ENCODE data around the gene PPP1CC.
"Not testable (repeated sequence)": the region's sequence is repeated elsewhere in the genome, so short reads cannot be mapped to it uniquely, and the experiment has no call there.

PPP1CC gene

DNA sequence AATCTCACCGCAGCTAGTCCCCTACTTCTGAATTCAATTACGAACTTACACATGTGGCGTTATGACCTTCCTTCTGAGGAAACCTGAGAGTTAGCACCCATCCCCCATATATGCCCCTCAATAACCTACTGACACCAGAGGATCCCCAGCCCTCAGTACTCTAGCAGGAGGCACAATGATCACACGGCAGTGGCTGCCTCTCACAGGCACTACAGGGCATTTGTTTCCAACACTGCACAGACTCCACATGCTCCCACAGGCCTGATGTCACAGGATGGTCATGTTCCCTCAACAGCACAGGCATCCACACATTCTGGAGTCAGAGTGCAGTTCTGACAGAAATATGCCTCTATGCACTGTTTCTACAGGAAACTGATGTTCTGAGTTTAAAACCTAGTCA is 17.4 kb downstream of the PPP1CC start:
- DNase-seq = no peak

DNA sequence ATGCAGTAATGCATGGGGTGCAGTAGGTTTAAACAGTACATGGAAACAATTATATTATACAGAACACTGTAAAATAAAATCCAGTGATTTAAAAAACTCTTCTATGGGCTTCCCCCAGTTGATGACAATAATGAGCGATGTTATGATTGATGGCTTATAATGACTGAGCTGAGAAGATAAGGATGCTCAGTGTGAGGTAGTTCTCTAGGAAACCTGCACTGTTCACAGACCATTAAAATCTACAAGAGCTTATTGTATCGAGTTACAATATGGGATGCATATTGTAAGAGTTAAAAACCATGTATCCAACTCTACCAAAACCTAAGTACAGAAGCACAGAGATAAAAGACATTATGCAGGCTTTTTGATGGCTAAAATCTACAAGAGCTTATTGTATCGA is 19.8 kb downstream of the PPP1CC start:
- DNase-seq = not testable (repeated sequence)

DNA sequence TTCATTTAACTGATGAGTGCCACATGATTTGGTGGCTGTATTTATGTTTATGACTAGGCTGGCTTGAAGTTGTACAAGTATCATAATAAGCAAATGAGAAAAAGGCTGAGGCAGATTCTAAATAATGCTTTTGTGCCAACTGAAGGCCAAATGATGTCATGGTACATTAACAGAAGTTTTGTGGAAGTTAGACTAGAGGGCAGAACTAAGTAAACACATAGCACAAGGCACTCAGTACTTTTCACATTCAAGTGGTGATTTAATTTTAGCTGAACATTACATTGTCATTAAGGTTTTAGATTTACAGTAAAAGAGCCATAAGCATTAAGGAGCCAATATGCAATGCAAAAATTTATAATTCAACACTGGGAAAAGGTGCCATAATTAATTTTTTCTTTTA is 21.1 kb downstream of the PPP1CC start:
- DNase-seq = no peak

DNA sequence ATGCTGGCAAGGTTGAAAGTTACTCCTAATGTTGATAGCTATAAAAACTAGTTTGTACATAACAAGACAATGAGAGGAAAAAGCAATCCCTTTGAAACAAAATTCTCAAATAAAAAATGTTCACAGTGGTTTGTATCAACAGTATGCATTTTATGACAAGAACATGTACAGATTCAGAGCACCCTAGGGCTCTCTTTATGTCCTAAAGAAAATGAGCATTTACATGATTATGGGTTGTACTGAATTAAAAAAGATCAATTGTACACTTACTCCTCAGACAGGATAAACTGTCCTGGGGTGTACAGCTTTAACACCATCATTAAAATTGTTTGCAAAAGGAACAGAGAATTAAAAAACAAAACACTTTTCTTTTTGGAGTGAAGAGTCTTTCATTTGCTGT is 22.2 kb downstream of the PPP1CC start:
- no peak for DNase-seq

DNA sequence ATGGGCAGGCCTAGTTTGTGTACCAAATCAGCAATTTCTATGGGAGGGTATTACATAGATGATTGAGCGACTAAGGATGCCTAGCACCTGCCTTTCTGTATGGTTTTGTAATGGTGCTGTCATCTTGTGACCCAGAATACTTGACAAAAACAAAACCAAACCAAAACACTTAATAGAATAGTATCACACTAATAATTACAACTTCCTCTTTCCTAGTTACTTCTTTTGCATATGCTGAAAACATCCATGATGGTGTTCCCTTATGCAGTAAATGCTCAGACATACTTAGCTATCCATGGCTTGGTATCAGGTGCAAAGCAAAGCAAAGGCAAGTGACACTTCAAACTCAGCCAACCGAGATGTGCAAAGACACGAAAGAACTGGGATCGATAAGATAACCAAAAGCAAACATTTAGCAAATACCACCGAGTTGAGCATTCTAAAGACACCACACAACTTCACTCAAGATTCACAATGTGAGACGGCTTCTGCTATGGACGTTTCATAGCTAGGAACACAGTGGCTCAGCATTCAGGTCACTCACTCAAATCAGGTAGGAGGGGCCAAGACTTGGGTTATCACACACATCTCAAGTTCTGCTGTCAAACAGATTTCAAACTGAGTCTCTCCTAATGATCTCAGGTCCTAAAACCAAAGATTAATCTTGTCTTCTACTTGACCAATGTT is 24.3 kb downstream of the PPP1CC start:
- DNase-seq = no peak

DNA sequence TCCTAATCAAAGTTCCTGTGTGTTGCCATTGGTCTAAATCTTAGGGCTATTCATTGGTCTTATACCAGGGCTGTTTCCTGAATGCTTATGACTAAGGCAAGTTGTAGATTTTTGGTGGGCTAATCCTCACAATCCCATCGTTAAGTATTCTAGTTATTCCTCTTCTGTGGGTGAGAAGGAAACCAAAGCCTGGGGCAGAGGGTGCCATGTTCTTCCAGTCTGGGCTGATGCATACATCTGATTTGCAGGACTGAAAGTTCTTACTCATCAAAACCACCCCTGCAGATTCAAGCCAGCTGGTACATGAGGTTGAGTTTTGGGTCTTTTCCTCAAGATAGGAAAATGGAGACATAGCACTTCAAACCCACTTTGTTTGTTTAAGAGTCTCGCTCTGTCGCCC is 25.7 kb downstream of the PPP1CC start:
- DNase-seq = no peak

DNA sequence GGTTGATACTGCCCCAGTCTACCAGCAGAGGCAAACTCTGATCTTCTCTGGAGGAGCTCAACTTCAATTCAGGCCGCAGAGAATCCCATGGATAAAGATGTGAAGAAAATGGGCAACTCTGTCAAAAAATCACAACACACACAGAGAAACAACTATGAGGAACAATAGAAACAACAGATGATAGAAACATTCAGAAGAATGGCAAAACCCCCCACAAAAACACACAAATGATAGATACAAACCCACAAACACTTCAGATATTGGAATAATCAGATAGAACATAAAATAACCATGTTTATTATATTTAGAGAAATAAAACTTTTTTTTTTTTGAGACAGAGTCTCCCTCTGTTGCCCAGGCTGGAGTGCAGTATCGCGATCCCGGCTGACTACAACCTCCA is 33.8 kb downstream of the PPP1CC start:
- DNase-seq = no peak

DNA sequence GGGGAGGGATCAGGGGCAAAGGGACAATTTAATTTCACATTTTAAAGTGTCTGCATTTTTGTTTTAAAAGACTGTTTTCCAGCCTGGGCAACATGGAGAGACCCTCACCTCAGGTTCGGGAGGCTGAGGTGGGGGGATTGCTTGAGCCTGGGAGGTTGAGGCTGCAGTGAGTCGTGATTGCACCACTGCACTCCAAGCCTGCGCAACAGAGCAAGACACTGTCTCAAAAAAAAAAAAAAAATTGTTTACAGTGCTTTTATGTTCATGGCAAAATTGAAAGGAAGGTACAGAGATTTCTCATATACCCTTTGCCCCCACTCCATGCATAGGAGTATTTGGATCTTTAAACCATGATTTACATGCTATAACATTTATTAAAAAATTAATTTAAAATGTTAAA is 37.4 kb downstream of the PPP1CC start:
- DNase-seq = no peak

DNA sequence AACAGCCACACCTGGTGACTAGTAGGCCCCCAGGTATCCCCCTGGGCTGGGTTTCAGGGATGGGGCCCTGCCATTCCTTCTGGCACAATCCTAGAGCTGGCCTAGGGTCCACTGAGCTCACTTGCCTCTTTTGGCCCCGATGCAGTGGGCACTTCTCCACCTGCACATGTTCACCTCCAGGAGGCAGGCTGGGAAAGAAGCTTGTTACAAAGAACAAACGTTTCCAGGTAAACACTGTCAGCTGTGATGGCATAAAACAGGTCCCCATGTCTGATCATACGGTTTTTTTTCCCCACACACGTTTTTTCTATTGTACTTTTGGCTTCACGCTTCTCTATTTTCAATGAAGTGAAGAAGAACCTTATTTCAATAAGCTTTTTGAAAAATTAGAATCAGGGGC is 37.9 kb downstream of the PPP1CC start:
- DNase-seq = no peak

DNA sequence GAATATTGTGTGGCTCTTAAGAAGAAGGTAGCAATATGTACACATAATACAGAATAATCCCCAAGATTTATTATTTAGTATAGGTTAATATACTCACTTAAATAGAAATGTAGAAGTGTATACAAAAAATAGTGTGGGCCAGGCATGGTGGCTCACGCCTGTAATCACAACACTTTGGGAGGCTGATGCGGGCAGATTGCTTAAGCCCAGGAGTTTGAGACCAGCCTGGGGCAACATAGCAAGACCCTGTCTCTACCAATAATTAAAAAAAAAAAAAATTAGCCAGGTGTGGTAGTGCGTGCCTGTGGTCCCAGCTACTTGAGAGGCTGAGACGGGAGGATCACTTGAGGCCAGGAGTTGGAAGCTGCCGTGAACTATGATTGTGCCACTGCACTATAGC is 38.5 kb downstream of the PPP1CC start:
- no peak for DNase-seq

DNA sequence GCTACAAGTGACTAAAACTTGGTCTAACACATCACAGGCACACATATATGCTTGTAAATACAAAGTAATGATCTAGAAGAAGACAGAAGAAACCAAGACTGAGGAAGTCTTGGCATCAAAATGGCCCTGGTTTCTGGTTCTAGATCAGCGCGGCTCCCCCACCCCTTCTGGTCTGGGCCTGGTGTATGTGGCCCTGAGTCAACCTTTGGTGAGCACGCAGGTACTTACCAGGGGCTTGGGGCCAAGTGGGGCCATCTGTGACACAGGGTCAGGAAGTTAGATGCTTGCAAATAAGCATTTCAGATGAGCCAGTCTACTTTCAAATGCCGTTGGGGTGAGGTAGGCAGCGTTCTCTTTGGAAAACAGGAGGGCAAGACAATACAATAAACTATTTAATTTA is 40.6 kb downstream of the PPP1CC start:
- no peak for DNase-seq

DNA sequence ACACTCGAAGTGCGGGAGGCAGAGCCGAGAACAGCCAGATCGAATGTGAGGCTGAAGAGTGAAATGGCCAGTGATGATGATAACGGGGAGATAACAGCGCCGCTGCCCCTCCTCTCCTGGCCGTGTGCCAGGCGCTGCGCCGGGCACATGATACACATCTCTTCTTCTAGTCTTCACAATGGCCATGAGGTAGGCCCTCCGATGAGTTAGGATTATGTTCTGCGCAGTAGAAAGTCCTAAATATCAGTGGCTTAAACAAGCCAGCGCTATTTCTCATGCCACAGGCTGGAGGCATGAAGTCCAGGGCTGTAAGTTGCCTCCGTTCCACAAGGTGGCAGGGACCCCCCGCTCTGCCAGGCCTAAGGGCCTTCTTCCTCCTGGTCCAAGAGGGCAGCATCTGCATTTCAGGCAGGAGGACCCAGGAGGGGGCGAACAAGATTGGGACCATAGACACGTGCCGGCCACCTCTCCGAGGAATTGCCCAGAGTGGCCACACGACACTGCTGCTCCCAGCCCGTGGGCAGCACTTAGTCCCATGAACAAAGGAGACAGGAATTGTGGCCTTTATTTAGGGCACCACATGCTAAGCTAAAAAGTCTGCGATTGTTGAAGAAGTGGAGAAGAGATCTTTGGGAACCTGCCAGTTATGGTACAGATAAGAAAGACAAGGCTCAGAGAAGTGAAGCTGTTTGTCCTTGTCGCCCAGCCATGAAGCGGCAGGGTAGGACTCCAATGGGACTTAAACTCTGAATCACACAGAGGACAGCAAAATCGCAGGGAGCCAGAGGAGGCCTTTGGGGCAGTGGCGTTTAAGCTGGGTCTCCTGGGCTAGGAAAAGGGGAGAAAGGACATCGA is 42.9 kb downstream of the PPP1CC start:
- no peak for DNase-seq

DNA sequence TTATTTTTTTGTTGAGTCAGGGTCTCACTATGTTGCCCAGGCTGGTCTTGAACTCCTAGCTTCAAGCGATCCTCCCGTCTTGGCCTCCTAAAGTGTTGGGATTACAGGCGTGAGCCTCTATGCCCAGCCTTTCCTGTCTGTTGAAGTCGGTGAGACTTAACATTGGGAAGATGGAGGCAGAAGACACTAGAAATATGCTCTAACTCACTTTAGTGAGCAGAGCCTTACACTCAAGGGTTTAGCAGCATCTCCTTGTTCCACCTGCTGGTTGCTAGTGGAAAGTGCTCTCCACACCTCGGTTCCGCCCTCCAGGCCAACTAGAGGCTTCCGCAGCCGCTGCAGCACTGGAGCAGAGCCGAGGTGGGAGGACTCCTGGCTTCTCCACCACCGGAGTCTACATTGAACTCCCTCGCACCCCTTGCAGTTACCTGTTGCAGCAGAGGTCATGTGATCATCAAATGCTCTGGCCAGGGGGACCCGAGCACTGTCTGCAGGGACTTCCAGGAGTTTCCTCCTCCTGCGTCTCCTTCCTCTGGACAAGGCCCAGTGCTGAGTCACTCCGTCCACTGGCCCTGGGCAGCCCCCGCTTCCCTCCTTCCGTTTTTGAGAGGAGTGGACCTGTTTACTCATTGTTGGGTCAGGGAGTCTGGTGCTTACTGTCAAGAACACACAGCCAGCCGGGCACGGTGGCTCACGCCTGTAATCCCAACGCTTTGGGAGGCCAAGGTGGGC is 44.4 kb downstream of the PPP1CC start:
- DNase-seq = peak; percentile 57

DNA sequence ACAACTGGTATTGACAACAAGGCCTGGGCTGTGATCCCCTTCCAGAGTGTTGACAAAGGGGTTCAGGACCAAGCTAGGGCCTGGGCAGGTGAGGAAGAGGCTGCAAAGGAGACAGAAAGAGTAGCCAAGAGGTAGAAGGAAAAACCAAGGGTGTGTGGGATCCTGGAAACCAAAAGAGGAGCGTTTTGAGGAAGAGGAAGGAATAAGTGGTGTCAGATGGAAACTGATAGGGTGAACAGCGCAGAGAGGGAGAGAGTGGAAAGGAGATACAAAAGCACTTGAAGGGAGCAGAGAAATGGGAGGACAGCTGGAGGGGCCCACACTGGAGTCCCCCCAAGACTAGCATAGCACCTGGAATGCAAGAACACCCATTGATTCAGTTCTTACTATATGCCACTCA is 45.5 kb downstream of the PPP1CC start:
- no peak for DNase-seq

DNA sequence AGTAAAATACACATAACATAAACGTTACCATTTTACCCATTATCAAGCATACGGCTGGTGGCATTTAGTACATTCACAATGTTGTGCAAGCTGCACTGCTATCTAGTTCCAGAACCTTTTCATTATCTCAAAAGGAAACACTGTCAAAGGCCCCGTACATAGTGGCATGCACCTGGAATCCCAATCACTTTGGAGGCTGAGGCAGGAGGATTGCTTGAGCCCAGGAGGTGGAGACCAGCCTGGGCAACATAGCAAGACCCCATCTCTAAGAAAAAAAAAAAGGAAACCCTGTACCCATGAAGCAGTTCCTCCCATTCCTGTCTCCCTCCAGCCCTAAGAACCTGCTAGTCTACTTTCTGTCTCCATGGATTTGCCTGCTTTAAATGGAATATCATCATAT is 46.4 kb downstream of the PPP1CC start:
- DNase-seq = no peak

DNA sequence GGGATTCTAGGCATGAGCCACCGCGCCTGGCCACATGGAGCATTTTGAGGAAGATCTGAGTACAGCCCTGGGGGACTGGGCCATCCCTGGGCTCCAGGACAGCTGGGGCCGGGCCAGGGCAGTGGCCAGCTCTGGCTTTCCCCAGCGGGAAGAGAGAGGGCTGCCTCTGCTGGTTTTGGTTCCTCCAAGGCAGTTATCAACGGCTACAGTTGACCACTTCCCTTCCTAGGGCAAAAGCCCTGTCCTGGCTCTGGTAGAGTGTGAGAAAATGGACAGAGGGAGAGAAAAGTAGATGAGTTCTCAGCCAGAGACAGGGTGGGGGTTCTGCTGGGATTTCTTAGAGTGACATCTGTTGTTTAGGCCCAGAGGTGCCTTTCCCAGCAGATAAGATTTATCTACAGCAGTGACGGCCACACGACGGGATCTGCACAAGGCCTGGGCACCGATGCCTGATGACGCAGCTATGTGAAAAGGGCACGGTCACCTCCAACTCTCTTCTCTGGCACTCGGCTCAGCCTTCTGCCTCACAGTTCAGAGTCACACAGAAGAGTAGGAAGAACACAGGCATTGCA is 48.3 kb downstream of the PPP1CC start:
- no peak for DNase-seq

DNA sequence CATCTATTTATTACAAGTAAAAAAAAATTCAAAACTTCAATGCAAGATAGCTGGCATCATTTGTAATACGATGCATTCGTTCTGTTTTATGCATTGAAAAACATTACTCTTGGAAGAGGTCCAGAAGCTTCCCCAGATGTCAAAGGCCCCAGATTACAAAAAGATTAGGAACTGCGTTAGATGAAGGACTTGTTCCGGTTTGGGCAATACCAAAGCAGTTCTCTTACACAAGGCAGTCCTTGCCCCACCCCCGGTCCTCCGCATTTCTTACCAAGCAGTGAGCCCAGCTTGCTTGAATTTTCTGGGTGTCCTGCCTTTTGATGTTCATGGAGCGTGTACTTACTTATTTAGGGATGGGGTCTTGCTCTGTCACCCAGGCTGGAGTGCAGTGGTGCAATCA is 49.0 kb downstream of the PPP1CC start:
- no peak for DNase-seq

DNA sequence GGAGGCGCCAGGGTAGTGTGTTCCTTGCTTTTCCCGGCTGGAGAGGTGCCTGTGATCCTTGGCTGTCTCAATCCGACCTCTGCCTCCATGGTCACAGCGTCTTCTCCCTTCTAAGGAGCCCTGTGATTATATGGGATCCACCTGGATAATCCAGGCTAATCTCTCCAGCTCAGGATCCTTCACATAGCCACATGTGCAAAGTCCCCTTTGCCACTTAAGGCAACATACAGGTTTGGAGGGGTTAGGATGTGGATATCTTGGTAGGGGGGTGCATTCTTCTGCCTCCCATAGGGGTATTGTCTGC is 52.6 kb downstream of the PPP1CC start:
- no peak for DNase-seq

DNA sequence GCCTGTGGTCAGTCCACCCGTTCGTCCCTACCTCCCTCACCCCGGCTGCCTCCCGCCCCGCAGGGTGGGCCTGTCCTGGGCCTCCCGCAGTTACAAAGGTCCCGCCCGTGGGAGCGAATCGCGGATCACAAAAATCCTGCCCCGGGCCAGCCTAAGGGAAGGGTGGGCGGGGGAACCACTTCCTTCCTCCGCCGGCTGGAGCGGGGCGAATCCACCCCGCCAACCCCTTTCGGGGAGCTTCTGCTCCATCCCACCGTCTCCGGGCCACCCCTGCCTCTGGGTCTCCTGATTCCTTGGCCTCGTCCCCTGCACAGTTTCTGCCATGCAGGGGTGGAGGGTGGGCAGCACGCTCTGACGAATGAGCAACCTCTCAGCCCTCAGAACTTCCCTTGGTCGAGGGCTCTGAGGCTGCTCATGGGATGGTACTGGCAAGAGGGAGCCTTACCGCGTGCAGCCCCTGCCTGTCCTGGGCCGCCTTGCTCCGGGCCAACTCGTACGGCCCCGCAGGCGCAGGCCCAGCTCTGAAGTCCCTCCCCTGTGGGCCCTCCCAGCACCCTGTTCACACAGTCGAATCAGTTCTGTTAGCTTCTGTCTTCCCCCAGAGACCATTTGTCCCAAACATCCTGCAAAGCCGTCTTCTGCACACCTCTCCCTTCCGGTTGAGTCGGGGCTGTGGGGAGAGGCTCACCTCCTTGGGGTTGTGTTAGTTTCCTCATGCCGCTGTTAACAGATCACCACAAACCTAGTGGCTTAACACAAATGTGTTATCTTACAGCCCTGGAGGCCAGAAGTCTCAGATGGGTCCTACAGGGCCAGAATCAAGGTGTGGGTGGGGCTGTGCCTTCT is 53.2 kb downstream of the PPP1CC start:
- DNase-seq = peak; percentile 25

DNA sequence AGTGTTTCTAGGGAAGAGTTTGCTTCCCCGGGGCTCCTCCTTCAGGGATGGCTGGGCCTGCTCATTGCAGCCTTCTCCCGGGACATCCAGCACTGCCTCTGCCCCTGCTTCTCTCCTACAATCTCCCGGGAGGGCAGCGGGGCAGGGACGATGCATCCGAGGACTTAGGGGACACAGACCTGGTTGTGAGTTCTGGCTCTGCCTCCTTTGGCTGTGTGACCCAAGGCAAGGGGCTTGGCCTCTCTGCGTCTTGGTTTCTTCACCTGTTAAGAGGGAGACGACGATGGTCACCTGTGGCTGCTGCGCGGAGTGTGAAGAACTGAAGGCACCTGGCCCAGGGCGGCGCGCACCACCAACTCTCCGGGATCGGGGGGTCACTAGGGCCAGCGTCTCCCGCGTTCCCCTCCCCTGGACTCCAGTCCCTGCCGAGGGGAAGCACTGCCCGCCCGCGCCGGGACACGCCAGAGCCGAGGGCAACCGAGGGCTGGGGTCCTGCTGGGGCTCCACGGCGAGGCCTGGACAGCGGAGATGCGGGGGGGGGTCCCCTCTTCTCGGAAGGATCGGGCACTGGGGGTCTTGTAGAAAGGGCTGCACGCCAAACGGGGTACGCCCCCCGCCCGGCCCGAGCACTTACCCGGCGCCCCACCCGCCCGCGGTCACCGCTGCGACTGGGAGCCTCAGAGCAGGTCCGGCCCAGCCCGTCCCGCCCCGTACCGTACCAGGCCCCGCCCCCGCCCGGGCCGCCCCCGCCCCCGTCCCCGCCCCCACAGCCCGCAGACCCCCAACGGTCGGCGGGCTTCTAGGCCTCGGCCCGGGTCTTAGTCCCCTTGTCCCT is 54.0 kb downstream of the PPP1CC start, which contains the start of gene HVCN1:
Gene HVCN1, minus strand, starts transcription at position 670 of the 835 bp plus-strand sequence. CDS start 5,870 bp downstream, outside the sequence.
- DNase-seq = no peak
